Measurements from ENCODE around the gene TPRX2.
"Not testable (repeated sequence)": the region's sequence is repeated elsewhere in the genome, so short reads cannot be mapped to it uniquely, and the experiment has no call there.

The TPRX2 gene

DNA sequence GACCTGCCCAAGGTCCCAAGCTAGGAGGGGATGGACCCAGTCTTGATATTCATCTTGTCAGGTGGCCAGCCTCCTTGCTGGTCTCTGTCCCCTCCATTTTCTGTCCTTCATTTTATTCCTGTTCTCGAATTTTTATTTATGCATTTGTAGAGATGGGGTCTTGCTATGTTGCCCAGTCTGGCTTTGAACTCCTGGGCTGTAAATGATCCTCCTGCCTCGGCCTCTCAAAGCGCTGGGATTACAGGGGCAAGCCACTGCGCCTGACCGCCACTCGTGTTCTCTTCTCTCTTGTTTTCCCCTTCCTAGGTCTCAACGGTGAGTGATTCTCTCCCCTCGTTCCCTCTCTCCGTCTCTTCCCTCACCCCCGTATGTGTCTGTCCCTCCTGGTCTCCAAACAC lies 10.6 kb upstream of the TPRX2 start:
- ATAC-seq, result no peak
- no peak for DNase-seq
- Mint-ChIP-seq H3K4me1 (peaks cover 5% of the 10 kb centered on the region), H3K27me3 (peaks cover 51% of the 10 kb centered on the region), H3K9me3 (no peaks in the 10 kb centered on the region), H3K27ac (no peak overlapping the region), H3K4me3 (no peak overlapping the region), H3K36me3 (ENCODE audit: low read depth) (no peaks in the 10 kb centered on the region)

DNA sequence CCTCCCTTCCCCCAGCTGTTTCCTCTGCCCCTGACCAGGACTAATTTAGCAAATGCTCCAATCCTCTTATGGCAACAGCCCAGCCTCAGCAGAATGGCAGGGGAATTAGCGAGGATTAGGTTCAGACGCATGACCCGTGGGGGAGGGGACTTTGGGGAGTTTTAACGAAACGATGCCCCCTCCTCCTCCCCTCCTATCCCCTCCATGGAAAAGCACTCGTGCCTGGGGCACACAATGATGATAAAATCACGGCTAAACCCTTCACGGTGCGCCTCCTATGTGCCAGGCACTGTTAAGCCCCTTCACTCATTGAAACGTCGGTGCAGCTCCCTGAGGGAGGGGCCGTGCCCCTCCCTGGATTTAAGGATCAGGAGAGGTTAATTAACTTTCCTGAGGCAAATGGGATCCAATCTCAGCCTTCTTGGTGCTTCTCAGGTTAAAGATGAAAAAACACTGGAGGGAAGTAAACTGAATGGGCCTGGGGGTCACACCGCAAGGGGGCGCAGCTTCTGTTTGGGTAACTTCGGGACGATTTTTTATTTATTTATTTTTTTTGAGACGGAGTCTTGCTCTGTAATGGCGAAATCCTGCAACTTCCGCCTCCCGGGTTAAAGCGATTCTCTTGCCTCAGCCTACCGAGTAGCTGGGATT lies 10.1 kb upstream of the TPRX2 start:
- peak overlapping the region; percentile 38 for H3K4me3 Mint-ChIP-seq
- H3K27me3 Mint-ChIP-seq, result peaks cover 54% of the 10 kb centered on the region

DNA sequence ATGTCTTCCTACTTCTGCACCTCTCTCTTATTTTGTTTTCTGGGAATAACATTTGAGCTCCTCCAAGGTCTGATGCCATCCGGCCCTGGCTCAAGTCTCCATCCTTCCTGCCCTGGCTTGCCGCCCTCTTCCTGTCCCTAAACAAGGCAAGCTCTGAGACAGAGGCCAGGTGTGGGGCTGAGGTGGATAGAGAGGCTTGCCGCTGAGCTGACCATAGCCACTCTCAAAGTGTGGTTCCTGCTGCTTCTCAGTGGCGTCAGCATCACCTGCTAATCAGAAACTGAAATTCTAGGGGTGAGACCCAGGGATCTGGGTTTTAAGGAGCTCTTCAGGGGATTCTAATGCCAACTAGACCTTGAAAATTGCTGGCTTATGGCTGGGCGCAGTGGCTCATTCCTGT lies 6.0 kb upstream of the TPRX2 start:
- H3K36me3 Mint-ChIP-seq (ENCODE audit: low read depth), result no peaks in the 10 kb centered on the region
- no peak overlapping the region for H3K4me3 Mint-ChIP-seq
- peaks cover 8% of the 10 kb centered on the region for H3K4me1 Mint-ChIP-seq
- ATAC-seq (no peak), DNase-seq (no peak)
- no peak overlapping the region for H3K27ac Mint-ChIP-seq
- H3K9me3 Mint-ChIP-seq, result no peaks in the 10 kb centered on the region
- H3K27me3 Mint-ChIP-seq, result peaks cover 39% of the 10 kb centered on the region

More for the DNA sequence above, 10.1 kb upstream of the TPRX2 start:
- Mint-ChIP-seq H3K36me3 (ENCODE audit: low read depth) (no peaks in the 10 kb centered on the region), H3K27ac (no peak overlapping the region), H3K4me1 (peaks cover 5% of the 10 kb centered on the region), H3K9me3 (no peaks in the 10 kb centered on the region)
- peak; percentile 61 for DNase-seq
- ATAC-seq, result no peak

DNA sequence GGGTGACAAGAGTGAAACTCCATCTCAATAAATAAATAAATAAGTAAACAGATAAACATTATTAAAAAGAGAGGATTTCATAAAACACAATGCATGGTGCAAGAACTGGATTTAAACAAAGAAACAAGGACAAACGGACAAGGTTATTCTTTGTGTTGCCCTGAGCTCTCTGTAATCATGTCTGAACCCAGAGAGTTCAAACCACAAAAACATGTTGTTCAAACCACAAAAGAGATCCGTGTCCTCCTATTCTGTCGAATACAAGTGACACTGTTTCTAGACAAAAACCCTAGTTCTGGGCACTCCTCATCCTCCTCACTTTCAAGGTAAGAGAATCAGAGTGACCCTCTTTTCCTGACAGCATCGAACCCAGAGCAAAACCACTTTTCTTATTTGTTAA lies 4.6 kb upstream of the TPRX2 start:
- Mint-ChIP-seq H3K4me1 (peaks cover 4% of the 10 kb centered on the region), H3K4me3 (no peak overlapping the region), H3K27me3 (peaks cover 26% of the 10 kb centered on the region), H3K36me3 (ENCODE audit: low read depth) (no peaks in the 10 kb centered on the region), H3K9me3 (no peaks in the 10 kb centered on the region), H3K27ac (no peak overlapping the region)
- ATAC-seq (no peak), DNase-seq (no peak)

DNA sequence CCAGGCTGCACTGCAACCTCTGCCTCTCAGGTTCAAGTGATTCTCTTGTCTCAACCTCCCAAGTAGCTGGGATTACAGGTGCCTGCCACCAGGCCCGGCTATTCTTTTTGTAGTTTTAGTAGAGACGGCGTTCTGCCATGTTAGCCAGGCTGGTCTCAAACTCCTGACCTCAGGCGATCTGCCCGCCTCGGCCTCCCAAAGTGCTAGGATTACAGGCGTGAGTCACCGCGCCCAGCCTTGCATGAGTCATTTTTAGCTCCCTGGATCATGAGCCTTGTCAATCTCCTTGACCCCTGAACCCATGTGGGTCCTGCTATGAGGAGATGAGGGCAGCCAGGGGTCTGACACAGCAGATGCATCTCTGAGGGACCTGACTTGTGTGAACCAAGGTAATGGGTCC lies 804 bp upstream of the TPRX2 start:
- H3K4me3 Mint-ChIP-seq, H3K4me1 Mint-ChIP-seq: not testable (repeated sequence)

DNA sequence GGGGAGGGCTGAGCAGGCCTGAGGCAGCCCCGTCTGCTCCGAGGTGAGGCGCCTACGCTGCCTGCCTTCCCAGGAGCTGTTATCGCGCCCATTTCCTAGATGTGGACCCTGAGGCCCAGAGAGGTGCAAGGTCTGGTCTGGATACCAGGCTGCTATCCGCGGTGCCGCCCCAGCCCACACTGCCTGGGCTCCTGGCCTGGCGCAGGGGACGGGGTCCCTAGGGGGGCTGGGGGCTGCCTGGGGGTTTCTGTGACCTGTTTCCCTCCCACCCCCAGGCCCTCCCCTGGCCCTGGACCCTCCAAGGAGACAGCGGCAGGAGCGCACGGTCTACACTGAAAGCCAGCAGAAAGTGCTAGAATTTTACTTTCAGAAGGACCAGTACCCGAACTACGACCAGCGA lies 803 bp downstream of the TPRX2 start:
- not testable (repeated sequence) for H3K27me3 Mint-ChIP-seq; DNase-seq; H3K27ac Mint-ChIP-seq; H3K4me1 Mint-ChIP-seq; H3K9me3 Mint-ChIP-seq; H3K4me3 Mint-ChIP-seq; H3K36me3 Mint-ChIP-seq (ENCODE audit: low read depth)
- ATAC-seq, result peak; percentile 18

More for the DNA sequence above, 804 bp upstream of the TPRX2 start:
- not testable (repeated sequence) for ATAC-seq; H3K27ac Mint-ChIP-seq; H3K9me3 Mint-ChIP-seq; DNase-seq; H3K36me3 Mint-ChIP-seq (ENCODE audit: low read depth)
- H3K27me3 Mint-ChIP-seq, result peaks cover 13% of the 10 kb centered on the region

DNA sequence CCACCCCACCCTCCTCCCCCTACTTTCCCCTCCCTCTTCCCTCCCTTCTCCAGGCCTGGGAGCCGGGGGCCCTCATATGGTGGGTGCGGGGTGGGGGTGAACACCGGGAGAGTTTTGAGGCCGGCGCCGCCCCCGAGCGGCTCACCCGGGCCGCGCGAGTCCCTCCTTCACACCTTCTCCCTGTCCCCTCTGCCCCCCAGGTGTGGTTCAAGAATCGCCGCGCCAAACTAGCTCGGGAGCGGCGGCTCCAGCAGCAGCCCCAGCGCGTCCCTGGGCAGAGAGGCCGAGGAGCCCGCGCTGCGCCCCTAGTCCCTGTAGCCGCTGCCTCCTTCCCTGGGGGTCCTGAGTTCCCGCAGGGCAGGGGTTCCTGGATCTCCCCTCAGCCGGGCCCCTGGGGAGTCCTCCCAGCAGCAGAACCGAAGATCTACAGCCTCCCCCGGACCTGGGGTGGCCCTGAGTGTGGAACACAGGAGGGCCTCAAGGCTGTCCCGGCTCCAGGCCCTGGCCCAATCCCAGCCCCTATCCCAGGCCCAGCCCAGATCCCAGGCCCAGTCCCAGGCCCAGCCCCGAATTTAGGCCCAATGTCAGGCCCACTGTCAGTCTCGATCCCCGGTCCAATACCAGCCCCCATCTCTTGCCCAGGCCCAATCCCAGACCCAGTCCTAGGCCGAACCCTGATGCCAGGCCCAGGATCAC lies 1.7 kb downstream of the TPRX2 start:
- H3K27me3 Mint-ChIP-seq, result peaks cover 9% of the 10 kb centered on the region
- H3K4me1 Mint-ChIP-seq, result peaks cover 3% of the 10 kb centered on the region
- H3K27ac Mint-ChIP-seq, result no peak overlapping the region
- no peaks in the 10 kb centered on the region for H3K9me3 Mint-ChIP-seq
- ATAC-seq (no peak), DNase-seq (no peak)
- no peak overlapping the region for H3K4me3 Mint-ChIP-seq
- H3K36me3 Mint-ChIP-seq (ENCODE audit: low read depth), result no peaks in the 10 kb centered on the region

DNA sequence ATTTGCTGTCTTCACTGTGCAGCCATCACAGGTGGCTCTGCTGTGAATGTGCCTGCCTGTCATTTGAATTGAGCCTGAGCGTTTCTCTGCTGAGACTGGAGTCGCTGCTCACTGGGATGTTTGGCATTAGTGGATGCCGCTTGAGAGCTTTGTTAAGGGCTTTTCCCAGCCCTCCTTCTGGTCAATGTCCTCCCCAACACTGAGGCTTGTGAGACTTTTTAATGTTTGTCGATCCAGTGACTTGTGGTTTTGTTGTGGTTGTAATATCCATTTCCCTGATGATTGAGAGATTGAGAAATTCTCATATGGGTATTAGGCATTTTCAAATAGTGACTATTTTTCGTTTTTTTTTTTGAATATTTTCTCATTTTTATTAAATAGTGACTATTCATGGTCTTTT lies 2.6 kb downstream of the TPRX2 start:
- no peak overlapping the region for H3K4me3 Mint-ChIP-seq
- ATAC-seq (no peak), DNase-seq (no peak)
- no peak overlapping the region for H3K27ac Mint-ChIP-seq
- H3K9me3 Mint-ChIP-seq, result no peaks in the 10 kb centered on the region
- peaks cover 3% of the 10 kb centered on the region for H3K4me1 Mint-ChIP-seq
- H3K27me3 Mint-ChIP-seq, result peaks cover 9% of the 10 kb centered on the region
- no peaks in the 10 kb centered on the region for H3K36me3 Mint-ChIP-seq (ENCODE audit: low read depth)

DNA sequence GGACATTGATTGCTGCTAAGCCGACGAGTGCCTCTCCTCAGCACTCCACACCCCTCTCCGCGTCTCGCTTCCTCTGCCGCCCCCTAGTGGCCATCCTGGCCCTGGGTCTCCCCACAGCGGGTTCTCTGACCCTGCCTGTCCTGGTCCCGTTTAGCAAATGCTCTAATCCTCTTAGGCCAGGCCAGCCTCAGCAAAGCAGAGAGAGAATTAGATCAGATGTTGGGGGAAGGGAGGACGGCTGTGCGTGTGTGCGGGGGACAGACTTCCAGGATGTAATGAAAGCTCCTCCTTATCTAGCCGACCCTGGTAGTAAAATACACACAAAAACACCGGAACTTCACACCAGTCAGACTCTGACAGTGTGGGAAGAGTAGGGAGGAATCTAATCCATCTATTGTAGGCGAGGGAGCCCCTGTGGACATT lies 4.5 kb downstream of the TPRX2 start:
- Mint-ChIP-seq H3K27me3 (peaks cover 9% of the 10 kb centered on the region), H3K9me3 (no peaks in the 10 kb centered on the region), H3K4me1 (peaks cover 3% of the 10 kb centered on the region), H3K4me3 (no peak overlapping the region), H3K36me3 (ENCODE audit: low read depth) (no peaks in the 10 kb centered on the region), H3K27ac (no peak overlapping the region)
- peak; percentile 89 for ATAC-seq
- peak; percentile 94 for DNase-seq

DNA sequence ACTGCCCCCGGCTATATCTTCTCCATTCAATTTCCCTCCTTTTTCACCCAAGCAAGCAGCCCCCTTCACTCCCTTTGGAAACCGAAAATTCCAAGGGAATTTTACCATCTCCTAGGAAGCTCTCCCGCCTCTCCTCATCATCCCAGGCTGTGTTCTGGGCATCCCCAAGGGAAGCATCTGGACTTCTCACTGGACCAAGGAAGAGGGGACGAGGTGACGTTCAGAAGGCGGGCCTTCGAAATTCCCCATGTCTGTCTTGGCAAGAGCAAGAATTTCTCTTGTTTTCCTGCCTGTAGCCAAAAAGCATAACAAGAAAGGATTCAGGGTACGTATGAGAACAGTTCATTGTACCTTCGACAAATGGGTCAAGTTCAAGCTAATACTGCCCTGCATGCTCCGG lies 6.1 kb downstream of the TPRX2 start:
- peaks cover 3% of the 10 kb centered on the region for H3K4me1 Mint-ChIP-seq
- H3K27me3 Mint-ChIP-seq, result peaks cover 11% of the 10 kb centered on the region
- DNase-seq (no peak), ATAC-seq (no peak)
- H3K36me3 Mint-ChIP-seq (ENCODE audit: low read depth), result no peaks in the 10 kb centered on the region
- no peak overlapping the region for H3K4me3 Mint-ChIP-seq
- no peaks in the 10 kb centered on the region for H3K9me3 Mint-ChIP-seq
- no peak overlapping the region for H3K27ac Mint-ChIP-seq

DNA sequence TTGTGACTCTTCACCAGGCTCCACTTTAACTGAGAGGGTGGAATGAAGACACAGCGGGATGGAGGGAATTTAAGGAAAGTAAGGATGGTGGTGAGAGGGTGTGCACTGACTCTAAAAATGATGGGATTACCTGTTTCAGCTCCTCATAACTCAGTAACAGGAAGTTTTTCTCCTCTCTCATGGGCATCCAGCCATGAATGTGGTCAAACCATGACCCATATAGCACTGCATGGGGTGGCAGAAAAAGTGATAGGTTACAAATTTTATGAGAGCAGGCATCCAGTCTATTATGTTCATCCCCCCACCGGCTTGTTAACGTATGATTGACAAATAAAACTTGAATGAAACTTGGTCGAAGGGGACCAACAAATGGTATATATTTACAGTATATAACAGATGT lies 19.9 kb downstream of the TPRX2 start:
- peaks cover 2% of the 10 kb centered on the region for H3K36me3 Mint-ChIP-seq (ENCODE audit: low read depth)
- no peak overlapping the region for H3K27ac Mint-ChIP-seq
- no peak overlapping the region for H3K4me3 Mint-ChIP-seq
- no peaks in the 10 kb centered on the region for H3K4me1 Mint-ChIP-seq
- ATAC-seq, result no peak
- peaks cover 4% of the 10 kb centered on the region for H3K9me3 Mint-ChIP-seq
- H3K27me3 Mint-ChIP-seq, result peaks cover 13% of the 10 kb centered on the region
- DNase-seq, result no peak

DNA sequence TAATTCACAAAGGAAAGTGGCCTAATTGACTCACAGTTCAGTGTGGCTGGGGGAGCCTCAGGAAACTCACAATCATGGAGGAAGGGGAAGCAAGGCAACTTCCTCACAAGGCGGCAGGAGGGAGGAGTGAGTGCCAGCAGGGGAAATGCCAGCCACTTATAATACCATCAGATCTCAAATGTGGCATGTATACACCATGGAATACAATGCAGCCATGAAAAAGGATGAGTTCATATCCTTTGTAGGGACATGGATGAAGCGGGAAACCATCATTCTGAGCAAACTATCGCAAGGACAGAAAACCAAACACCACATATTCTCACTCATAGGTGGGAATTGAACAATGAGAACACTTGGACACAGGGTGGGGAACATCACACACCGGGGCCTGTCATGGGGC lies 20.4 kb downstream of the TPRX2 start:
- not testable (repeated sequence) for DNase-seq; ATAC-seq; H3K9me3 Mint-ChIP-seq; H3K36me3 Mint-ChIP-seq (ENCODE audit: low read depth); H3K4me3 Mint-ChIP-seq; H3K27ac Mint-ChIP-seq; H3K4me1 Mint-ChIP-seq
- H3K27me3 Mint-ChIP-seq, result peaks cover 13% of the 10 kb centered on the region

DNA sequence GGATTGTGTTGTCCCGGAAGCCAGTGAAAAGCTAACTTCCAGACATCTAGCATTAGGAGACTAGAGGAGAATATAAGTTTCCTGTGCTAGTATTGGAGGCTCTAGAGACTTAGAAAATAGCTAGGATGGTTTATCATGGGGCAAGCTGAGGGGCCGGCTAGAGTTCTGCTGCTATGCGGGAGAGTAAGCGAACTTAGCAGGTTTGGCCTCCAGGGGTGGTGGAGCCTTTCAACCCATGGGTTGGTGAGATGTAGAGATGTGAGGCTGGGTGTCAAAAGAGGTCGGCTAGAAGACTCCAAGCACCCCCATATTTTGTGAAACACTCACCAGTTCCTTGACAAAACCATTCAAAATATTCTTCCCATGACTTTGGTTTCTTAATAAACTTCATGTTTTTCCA lies 22.7 kb downstream of the TPRX2 start:
- ATAC-seq (no peak), DNase-seq (no peak)
- no peak overlapping the region for H3K27ac Mint-ChIP-seq
- no peaks in the 10 kb centered on the region for H3K4me1 Mint-ChIP-seq
- peaks cover 4% of the 10 kb centered on the region for H3K9me3 Mint-ChIP-seq
- no peak overlapping the region for H3K4me3 Mint-ChIP-seq
- H3K27me3 Mint-ChIP-seq, result peaks cover 15% of the 10 kb centered on the region
- H3K36me3 Mint-ChIP-seq (ENCODE audit: low read depth), result peaks cover 2% of the 10 kb centered on the region

DNA sequence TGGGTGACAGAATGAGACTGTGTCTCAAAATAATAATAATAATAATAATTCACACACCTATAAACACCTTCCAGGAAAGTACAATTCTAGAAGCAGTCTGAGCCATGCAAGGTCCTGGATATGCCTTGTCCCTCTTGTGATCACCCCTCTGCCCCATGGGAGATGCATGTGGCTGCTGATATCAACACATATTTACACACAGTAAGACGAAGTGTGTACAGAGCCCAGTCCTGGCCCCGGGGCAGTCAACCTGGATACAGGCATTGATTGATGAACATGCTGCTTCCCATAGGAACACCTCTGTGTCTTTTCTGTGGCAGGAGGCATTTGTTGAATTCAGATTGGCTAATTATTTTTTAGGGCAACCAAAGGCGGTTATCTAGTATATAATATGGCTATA lies 23.9 kb downstream of the TPRX2 start:
- H3K36me3 Mint-ChIP-seq (ENCODE audit: low read depth), result peaks cover 2% of the 10 kb centered on the region
- ATAC-seq (no peak), DNase-seq (no peak)
- no peak overlapping the region for H3K4me3 Mint-ChIP-seq
- peaks cover 4% of the 10 kb centered on the region for H3K9me3 Mint-ChIP-seq
- no peak overlapping the region for H3K27ac Mint-ChIP-seq
- peaks cover 18% of the 10 kb centered on the region for H3K27me3 Mint-ChIP-seq
- H3K4me1 Mint-ChIP-seq, result no peaks in the 10 kb centered on the region

DNA sequence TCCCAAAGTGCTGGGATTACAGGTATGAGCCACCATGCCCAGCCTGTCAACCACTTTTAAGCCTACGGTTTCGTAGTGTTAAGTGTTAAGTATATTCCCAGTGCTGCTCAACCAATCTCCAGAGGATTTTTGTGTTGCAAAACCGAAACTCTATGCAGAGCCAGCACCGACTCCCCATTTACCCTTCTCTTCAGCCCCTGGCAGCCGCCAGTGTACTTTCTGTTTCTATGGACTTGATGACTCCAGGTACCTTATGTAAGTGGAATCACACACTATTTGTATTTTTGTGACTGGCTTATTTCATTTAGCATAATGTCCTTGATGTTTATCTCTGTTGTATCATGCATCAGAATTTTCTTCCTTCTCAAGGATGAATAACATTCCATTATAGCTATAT lies 26.0 kb downstream of the TPRX2 start:
- peaks cover 16% of the 10 kb centered on the region for H3K27me3 Mint-ChIP-seq
- ATAC-seq, result no peak
- no peaks in the 10 kb centered on the region for H3K4me1 Mint-ChIP-seq

More for the DNA sequence above, 26.0 kb downstream of the TPRX2 start:
- no peaks in the 10 kb centered on the region for H3K9me3 Mint-ChIP-seq
- DNase-seq, result no peak
- H3K36me3 Mint-ChIP-seq (ENCODE audit: low read depth), result no peaks in the 10 kb centered on the region
- no peak overlapping the region for H3K4me3 Mint-ChIP-seq
- no peak overlapping the region for H3K27ac Mint-ChIP-seq
